GM21619 (cell line): ENCODE data around the gene FABP1.

ENCODE experiments used
- ATAC-seq: cut with Tn5 transposase; IDR thresholded peaks from one replicate; pipeline ENCODE4 v1.9.1; 2021; ENCODE audit not compliant: unreplicated experiment

FABP1 gene

GRCh38 chr2:88127888-88128653 is at the start of gene FABP1:
FABP1 (minus strand) TSS chr2:88128062; CDS start chr2:88128017, 45 bp downstream.
- no peak for ATAC-seq

GRCh38 chr2:88177556-88177955 is 49.7 kb upstream of the FABP1 start:
- no peak for ATAC-seq

GRCh38 chr2:88176352-88176984 is 48.6 kb upstream of the FABP1 start:
- ATAC-seq = no peak

GRCh38 chr2:88172882-88173281 is 45.0 kb upstream of the FABP1 start:
- no peak for ATAC-seq

- no peak for ATAC-seq
Observed at GRCh38 chr2:88171966-88172365, 44.1 kb upstream of the FABP1 start.

- ATAC-seq = no peak
Observed at GRCh38 chr2:88170472-88170892, 42.6 kb upstream of the FABP1 start.

GRCh38 chr2:88168386-88168785 is 40.5 kb upstream of the FABP1 start:
- ATAC-seq = no peak

GRCh38 chr2:88167740-88168139 is 39.9 kb upstream of the FABP1 start:
- ATAC-seq = no peak

GRCh38 chr2:88165332-88166003 is 37.6 kb upstream of the FABP1 start:
- ATAC-seq = no peak

- no peak for ATAC-seq
Observed at GRCh38 chr2:88161446-88162244, 33.8 kb upstream of the FABP1 start.

- ATAC-seq = no peak
Observed at GRCh38 chr2:88160517-88160916, 32.7 kb upstream of the FABP1 start.

- ATAC-seq = no peak
Observed at GRCh38 chr2:88159955-88160415, 32.1 kb upstream of the FABP1 start.

GRCh38 chr2:88159481-88159880 is 31.6 kb upstream of the FABP1 start:
- ATAC-seq = no peak

GRCh38 chr2:88148929-88149438 is 21.1 kb upstream of the FABP1 start:
- ATAC-seq = no peak

GRCh38 chr2:88147145-88147544 is 19.3 kb upstream of the FABP1 start:
- no peak for ATAC-seq

- ATAC-seq = no peak
Observed at GRCh38 chr2:88146590-88146989, 18.7 kb upstream of the FABP1 start.

GRCh38 chr2:88144914-88145497 is 17.1 kb upstream of the FABP1 start:
- ATAC-seq = no peak

GRCh38 chr2:88144271-88144670 is 16.4 kb upstream of the FABP1 start:
- ATAC-seq = no peak

GRCh38 chr2:88141952-88142351 is 14.1 kb upstream of the FABP1 start:
- ATAC-seq = no peak

- no peak for ATAC-seq
Observed at GRCh38 chr2:88139804-88140203, 11.9 kb upstream of the FABP1 start.
